Endodermal cell (in vitro differentiated cells): ENCODE results near the gene KRTAP10-8. TPM values are rescaled to one million over a fixed set of nuclear protein-coding genes. Genes with fewer than 3 reads are reported as not detected.

Experiments
- DNase-seq: peaks from one replicate; pipeline ENCODE4 v3.0.0-alpha.2; 2017
- H3K27ac ChIP-seq: 2 replicates; pipeline ENCODE4 v1.5.1; 2013; ENCODE audit warnings: mild to moderate bottlenecking, low read depth, low read length, moderate library complexity
- H3K27me3 ChIP-seq: 2 replicates; pipeline ENCODE4 v1.6.1; 2013; ENCODE audit warnings: mild to moderate bottlenecking, low read length, moderate library complexity; ENCODE audit not compliant: insufficient read depth, control insufficient read depth, poor library complexity, severe bottlenecking
- H3K36me3 ChIP-seq: 2 replicates; pipeline ENCODE4 v1.7.0; 2013; ENCODE audit warnings: mild to moderate bottlenecking, low read length, moderate library complexity; ENCODE audit not compliant: control insufficient read depth, insufficient read depth
- H3K4me1 ChIP-seq: one replicate; pipeline ENCODE4 v1.7.0; 2013; ENCODE audit warnings: low read length; ENCODE audit not compliant: control insufficient read depth, insufficient read depth
- H3K4me3 ChIP-seq: 2 replicates; pipeline ENCODE4 v1.5.1; 2013; ENCODE audit warnings: mild to moderate bottlenecking, low read length, moderate library complexity
- H3K9ac ChIP-seq: 2 replicates; pipeline ENCODE4 v1.6.1; 2013; ENCODE audit warnings: mild to moderate bottlenecking, low read length, moderate library complexity; ENCODE audit not compliant: poor library complexity, severe bottlenecking; ENCODE audit errors: extremely low read depth
- H3K9me3 ChIP-seq: 2 replicates; pipeline ENCODE4 v1.6.1; 2013; ENCODE audit warnings: mild to moderate bottlenecking, low read length, moderate library complexity; ENCODE audit not compliant: control insufficient read depth
- H3K27ac Mint-ChIP-seq: 2 replicates; pipeline ENCODE4 v1.8.0; 2020; ENCODE audit warnings: mixed read lengths
- H3K27me3 Mint-ChIP-seq: 2 replicates; pipeline ENCODE4 v1.8.0; 2021; ENCODE audit warnings: mild to moderate bottlenecking, mixed read lengths; ENCODE audit not compliant: insufficient read depth
- H3K36me3 Mint-ChIP-seq: 2 replicates; pipeline ENCODE4 v1.8.0; 2020; ENCODE audit warnings: low read depth, mixed read lengths
- H3K4me1 Mint-ChIP-seq: 2 replicates; pipeline ENCODE4 v1.8.0; 2020; ENCODE audit warnings: mixed read lengths
- H3K4me3 Mint-ChIP-seq: 2 replicates; pipeline ENCODE4 v1.8.0; 2020; ENCODE audit warnings: mild to moderate bottlenecking, moderate library complexity, mixed read lengths
- H3K9me3 Mint-ChIP-seq: 2 replicates; pipeline ENCODE4 v1.8.0; 2020; ENCODE audit warnings: mild to moderate bottlenecking, mixed read lengths
- WGBS, 2 experiments: methylation state at CpG; one replicate each; pipeline versions ENCODE4 v1.1.5 to v1.1.7; 2013; ENCODE audit warnings: missing lambda C conversion rate in 2 of 2, mixed read lengths in 1 of 2; ENCODE audit not compliant: insufficient coverage in 1 of 2, insufficient read length in 1 of 2; 5-methylcytosine and 5-hydroxymethylcytosine counted together
- total RNA-seq, 2 donors: library from RNA; stranded (reverse); fragmentation: NEBNext Ultra II Directional in 1 of 2; extraction: Animal tissue kit (Norgen Biotek cat#: 25700) in 1 of 2; gene quantifications; 2 replicates in 1 of 2; 3 replicates in 1 of 2; pipeline ENCODE4 v1.2.1, GENCODE V29; 2021
- TF ChIP-seq, protein P1 (sequence below): fragments of 200-600 bp; sonication (generic); conservative IDR thresholded peaks from 2 replicates; pipeline ENCODE4 v1.5.0; 2021; ENCODE audit warnings: antibody characterized with exemption, mild to moderate bottlenecking

The KRTAP10-8 gene
- total RNA-seq, 2 donors from 2014 or later, result not detected

DNA sequence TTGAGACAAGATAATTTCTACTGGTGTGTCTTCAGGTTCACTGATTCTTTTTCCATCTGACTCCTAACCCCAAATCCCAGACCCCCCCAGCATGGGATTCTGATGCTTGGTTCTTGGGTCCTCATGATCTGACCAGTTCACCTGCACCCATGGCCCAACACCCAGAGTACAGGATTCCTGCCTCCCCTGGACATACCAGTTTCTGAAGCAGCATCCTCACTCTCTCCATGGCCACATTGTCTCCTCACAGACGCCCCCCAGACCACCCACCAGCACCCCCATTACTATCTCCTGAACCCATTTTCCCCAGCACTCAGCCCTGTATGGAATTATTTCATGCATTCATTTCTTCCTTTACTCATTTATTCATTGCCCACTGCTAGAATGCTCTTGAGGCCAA is 45.0 kb downstream of the KRTAP10-8 start:
- Histone ChIP-seq H3K36me3 (no peaks in the 10 kb centered on the region), H3K9me3 (peaks cover 6% of the 10 kb centered on the region), H3K27ac (no peak overlapping the region), H3K9ac (no peak overlapping the region), H3K4me3 (no peak overlapping the region), H3K4me1 (no peaks in the 10 kb centered on the region), H3K27me3 (no peaks in the 10 kb centered on the region)
- Mint-ChIP-seq H3K27me3 (peaks cover 4% of the 10 kb centered on the region), H3K27ac (no peak overlapping the region), H3K4me3 (no peak overlapping the region), H3K4me1 (peaks cover 10% of the 10 kb centered on the region), H3K36me3 (no peaks in the 10 kb centered on the region), H3K9me3 (peaks cover 16% of the 10 kb centered on the region)
- TF ChIP-seq, protein P1, sequence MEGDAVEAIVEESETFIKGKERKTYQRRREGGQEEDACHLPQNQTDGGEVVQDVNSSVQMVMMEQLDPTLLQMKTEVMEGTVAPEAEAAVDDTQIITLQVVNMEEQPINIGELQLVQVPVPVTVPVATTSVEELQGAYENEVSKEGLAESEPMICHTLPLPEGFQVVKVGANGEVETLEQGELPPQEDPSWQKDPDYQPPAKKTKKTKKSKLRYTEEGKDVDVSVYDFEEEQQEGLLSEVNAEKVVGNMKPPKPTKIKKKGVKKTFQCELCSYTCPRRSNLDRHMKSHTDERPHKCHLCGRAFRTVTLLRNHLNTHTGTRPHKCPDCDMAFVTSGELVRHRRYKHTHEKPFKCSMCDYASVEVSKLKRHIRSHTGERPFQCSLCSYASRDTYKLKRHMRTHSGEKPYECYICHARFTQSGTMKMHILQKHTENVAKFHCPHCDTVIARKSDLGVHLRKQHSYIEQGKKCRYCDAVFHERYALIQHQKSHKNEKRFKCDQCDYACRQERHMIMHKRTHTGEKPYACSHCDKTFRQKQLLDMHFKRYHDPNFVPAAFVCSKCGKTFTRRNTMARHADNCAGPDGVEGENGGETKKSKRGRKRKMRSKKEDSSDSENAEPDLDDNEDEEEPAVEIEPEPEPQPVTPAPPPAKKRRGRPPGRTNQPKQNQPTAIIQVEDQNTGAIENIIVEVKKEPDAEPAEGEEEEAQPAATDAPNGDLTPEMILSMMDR, result no peak
- DNase-seq, result no peak
- 76 to 80% methylated on average over 1 of the region's 1 CpG for WGBS, 2 experiments

DNA sequence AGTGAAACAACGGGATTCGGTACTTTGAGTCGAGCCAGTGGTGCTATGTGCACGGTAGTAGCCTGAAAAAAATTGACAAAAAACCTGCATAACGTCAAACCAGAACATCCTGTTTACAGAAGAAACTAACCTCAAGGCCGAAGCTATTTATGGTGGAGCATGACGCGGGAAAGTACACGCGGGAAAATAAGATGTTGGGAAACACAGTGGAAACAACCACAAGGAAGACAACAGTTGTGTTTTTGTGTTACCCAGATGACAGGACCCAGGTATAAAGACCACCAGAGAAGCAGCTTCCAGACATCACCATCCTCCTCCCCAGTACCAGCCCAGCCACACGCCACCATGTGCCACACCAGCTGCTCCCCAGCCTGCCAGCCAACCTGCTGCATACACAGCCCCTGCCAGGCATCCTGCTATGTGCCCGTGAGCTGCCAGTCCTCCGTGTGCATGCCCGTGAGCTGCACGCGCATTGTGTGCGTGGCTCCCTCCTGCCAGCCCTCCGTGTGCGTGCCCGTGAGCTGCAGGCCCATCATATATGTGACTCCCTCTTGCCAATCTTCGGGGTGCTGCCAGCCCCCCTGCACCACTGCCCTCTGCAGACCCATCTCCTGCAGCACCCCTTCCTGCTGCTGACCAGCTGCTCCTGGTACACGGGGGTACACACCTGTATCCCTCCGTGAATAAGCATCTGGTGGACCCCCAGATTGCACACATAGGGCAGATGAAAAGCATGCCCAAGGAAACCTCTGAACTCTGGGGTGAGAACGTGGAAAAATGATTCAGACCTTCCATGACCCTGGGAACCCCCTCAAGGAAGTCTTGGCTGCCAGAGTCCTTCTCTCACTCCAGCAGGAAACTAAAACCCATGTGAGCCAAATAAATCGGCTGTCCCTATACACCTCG is 46.0 kb downstream of the KRTAP10-8 start, which contains the start of gene KRTAP12-3:
Gene KRTAP12-3 (plus strand): TSS at position 298 of the 906 bp plus-strand sequence. CDS start 48 bp downstream, at position 346.
- peaks cover 10% of the 10 kb centered on the region for H3K4me1 Mint-ChIP-seq
- TF ChIP-seq, protein P1, result no peak
- no peak within 1 kb of the TSS for H3K4me3 ChIP-seq

DNA sequence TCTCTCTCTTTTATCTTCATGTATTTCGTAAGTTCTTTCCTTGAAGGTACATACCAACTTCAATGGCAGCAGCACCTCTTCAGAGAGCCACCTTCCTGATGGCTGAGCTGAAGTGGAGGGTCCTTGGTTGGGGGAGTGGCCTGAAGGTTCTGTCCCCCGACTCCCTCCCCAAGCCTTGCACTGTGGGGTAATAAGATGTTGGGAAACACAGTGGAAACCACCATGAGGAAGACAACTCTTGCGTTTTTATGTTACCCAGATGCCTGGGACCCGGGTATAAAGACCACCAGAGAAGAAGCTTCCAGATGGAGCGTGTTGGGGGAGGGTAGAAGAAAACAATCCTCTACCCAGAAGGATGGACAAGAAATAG is 46.6 kb downstream of the KRTAP10-8 start:
- Histone ChIP-seq H3K4me3 (no peak overlapping the region), H3K9ac (no peak overlapping the region), H3K27me3 (no peaks in the 10 kb centered on the region), H3K4me1 (no peaks in the 10 kb centered on the region), H3K27ac (no peak overlapping the region), H3K36me3 (no peaks in the 10 kb centered on the region), H3K9me3 (peaks cover 6% of the 10 kb centered on the region)
- H3K4me3 Mint-ChIP-seq, result no peak overlapping the region
- H3K4me1 Mint-ChIP-seq, result peaks cover 10% of the 10 kb centered on the region
- no peak overlapping the region for H3K27ac Mint-ChIP-seq
- no peak for DNase-seq
- H3K36me3 Mint-ChIP-seq, result no peaks in the 10 kb centered on the region
- H3K27me3 Mint-ChIP-seq, result peaks cover 4% of the 10 kb centered on the region
- TF ChIP-seq, protein P1, result no peak
- H3K9me3 Mint-ChIP-seq, result peaks cover 13% of the 10 kb centered on the region
- WGBS, 2 experiments, result 89% methylated on average over 5 of the region's 5 CpGs; no CpG with 5 or more reads in 1 of the 2 experiments

More for the DNA sequence above, 46.0 kb downstream of the KRTAP10-8 start, which contains the start of gene KRTAP12-3:
- H3K27me3 Mint-ChIP-seq, result peaks cover 4% of the 10 kb centered on the region
- no peak for DNase-seq
- Histone ChIP-seq H3K27me3 (no peaks in the 10 kb centered on the region), H3K36me3 (no peaks in the 10 kb centered on the region), H3K9me3 (peaks cover 6% of the 10 kb centered on the region), H3K9ac (no peak within 1 kb of the TSS), H3K4me1 (no peaks in the 10 kb centered on the region), H3K27ac (no peak within 1 kb of the TSS)
- 86 to 92% methylated on average over 26 of the region's 26 CpGs for WGBS, 2 experiments
- no peak within 1 kb of the TSS for H3K4me3 Mint-ChIP-seq
- H3K9me3 Mint-ChIP-seq, result peaks cover 16% of the 10 kb centered on the region
- H3K27ac Mint-ChIP-seq, result no peak within 1 kb of the TSS
- no peaks in the 10 kb centered on the region for H3K36me3 Mint-ChIP-seq
